Ovary (tissue), 9 donors: Measurements from ENCODE around the gene NUDCD3. TPM values are rescaled to one million over a fixed set of nuclear protein-coding genes. Genes with fewer than 3 reads are reported as not detected.

Experiments used
- DNase-seq, 5 donors: peaks; one replicate each; pipeline ENCODE4 v3.0.0-alpha.2; 2019 to 2020
- H3K27ac ChIP-seq, 2 donors: fragments of 200-600 bp; one replicate each; pipeline versions ENCODE4 v1.5.1 to v1.8.0; 2019 to 2022
- H3K27me3 ChIP-seq: fragments of 200-600 bp; one replicate; pipeline ENCODE4 v1.8.0; 2022
- H3K36me3 ChIP-seq: fragments of 200-600 bp; sonication (generic); one replicate; pipeline ENCODE4 v1.5.1; 2019
- H3K4me1 ChIP-seq: one replicate; pipeline ENCODE4 v1.8.1; 2013; ENCODE audit warnings: mild to moderate bottlenecking, moderate library complexity; ENCODE audit not compliant: insufficient read depth
- H3K4me3 ChIP-seq: fragments of 200-600 bp; sonication (generic); one replicate; pipeline ENCODE4 v1.5.1; 2017
- H3K9me3 ChIP-seq, 2 donors: fragments of 200-600 bp in 1 of 2; sonication (generic) in 1 of 2; one replicate each; pipeline versions ENCODE4 v1.5.1 to v1.8.1; 2013 to 2019; ENCODE audit warnings: mild to moderate bottlenecking in 1 of 2, moderate library complexity in 1 of 2
- EP300 ChIP-seq: sonication (generic); formaldehyde crosslinking; IDR thresholded peaks from one replicate; pipeline ENCODE4 v1.6.1; 2017; ENCODE audit warnings: antibody characterized with exemption
- POLR2A ChIP-seq: fragments of 450-650 bp; IDR thresholded peaks from one replicate; pipeline ENCODE4 v1.6.1; 2017; ENCODE audit warnings: antibody characterized with exemption, mild to moderate bottlenecking, moderate library complexity
- WGBS, 3 donors: extraction: QIAGEN DNeasy Blood & Tissue Kit in 1 of 3; methylation state at CpG; one replicate each; pipeline versions ENCODE4 v1.1.5 to v1.1.7; 2013 to 2017; 5-methylcytosine and 5-hydroxymethylcytosine counted together
- intact Hi-C, 4 donors: fragments of 100-400 bp; cut with DNase I; formaldehyde crosslinking; loops; one replicate each; pipeline versions ENCODE4 v1.11.0 to v1.15.1; 2022 to 2023
- polyA plus RNA-seq, 2 donors: library from polyadenylated mRNA; stranded (reverse); fragments of 200-250 nt in 1 of 2; fragments of 350-450 nt in 1 of 2; fragmentation: Illumina TruSeq in 1 of 2; extraction: RNeasy Lipid Tissue Mini Kit (QIAGEN cat#74804) in 1 of 2; gene quantifications; one replicate each; pipeline ENCODE4 v1.2.3, GENCODE V29; 2013 to 2014
- total RNA-seq, 7 donors: library from RNA; depleted of rRNA in 2 of 7; stranded (reverse); fragments of >200 nt in 2 of 7; fragmentation: NEBNext Ultra II Directional in 3 of 7; extraction: Animal tissue kit (Norgen Biotek cat#: 25700) in 3 of 7; gene quantifications; one replicate each; pipeline versions ENCODE4 v1.1.0 to v1.2.4, GENCODE V29; 2016 to 2023
- TF ChIP-seq, protein P1 (sequence below), 3 donors: fragments of 450-650 bp in 2 of 3; fragments of 200-600 bp in 1 of 3; IDR thresholded peaks; one replicate each; pipeline versions ENCODE4 v1.5.1 to v1.8.0; 2016 to 2022; ENCODE audit warnings: antibody characterized with exemption in 3 of 3, mild to moderate bottlenecking in 1 of 3
- donor health status: DM: no; HTN: no; CAD: no; lungs with moderate emphysema.
- donor health status: DM: no; HTN: no; CAD: no.
- donor health status: Bipolar disorder and iron deficiency.
- donor health status: DM: yes; HTN: yes; CAD: no.
- donor health status: DM: no; HTN: no; CAD: no.
- donor health status: DM: yes; HTN: yes; CAD: no.

Gene NUDCD3
- total and polyA plus RNA-seq, 9 donors: 32.1 to 117 (median 102) TPM

DNA sequence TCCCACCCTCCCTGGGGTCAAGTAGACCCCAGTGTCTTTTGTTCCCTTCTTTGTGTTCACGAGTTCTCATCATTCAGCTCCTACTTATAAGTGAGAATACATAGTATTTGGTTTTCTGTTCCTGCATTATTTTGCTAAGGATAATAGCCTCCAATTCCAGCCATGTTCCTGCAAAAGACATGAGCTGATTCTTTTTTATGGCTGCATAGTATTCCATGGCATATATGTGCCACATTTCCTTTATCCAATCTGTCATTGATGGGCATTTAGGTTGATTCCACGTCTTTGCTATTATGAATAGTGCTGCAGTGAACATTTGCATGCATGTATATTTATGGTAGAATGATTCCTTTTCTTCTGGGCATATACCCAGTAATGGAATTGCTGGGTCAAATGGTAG, 136.8 kb downstream of the NUDCD3 start:
- Histone ChIP-seq H3K27ac (no peak overlapping the region), H3K4me1 (no peaks in the 10 kb centered on the region), H3K4me3 (no peak overlapping the region), H3K9me3 (no peaks in the 10 kb centered on the region), H3K27me3 (no peaks in the 10 kb centered on the region), H3K36me3 (no peaks in the 10 kb centered on the region)
- DNase-seq: no peak
- no peak for TF ChIP-seq POLR2A
- TF ChIP-seq, protein P1, sequence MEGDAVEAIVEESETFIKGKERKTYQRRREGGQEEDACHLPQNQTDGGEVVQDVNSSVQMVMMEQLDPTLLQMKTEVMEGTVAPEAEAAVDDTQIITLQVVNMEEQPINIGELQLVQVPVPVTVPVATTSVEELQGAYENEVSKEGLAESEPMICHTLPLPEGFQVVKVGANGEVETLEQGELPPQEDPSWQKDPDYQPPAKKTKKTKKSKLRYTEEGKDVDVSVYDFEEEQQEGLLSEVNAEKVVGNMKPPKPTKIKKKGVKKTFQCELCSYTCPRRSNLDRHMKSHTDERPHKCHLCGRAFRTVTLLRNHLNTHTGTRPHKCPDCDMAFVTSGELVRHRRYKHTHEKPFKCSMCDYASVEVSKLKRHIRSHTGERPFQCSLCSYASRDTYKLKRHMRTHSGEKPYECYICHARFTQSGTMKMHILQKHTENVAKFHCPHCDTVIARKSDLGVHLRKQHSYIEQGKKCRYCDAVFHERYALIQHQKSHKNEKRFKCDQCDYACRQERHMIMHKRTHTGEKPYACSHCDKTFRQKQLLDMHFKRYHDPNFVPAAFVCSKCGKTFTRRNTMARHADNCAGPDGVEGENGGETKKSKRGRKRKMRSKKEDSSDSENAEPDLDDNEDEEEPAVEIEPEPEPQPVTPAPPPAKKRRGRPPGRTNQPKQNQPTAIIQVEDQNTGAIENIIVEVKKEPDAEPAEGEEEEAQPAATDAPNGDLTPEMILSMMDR (IDR thresholded peaks at IDR 0.05): no peak
- intact Hi-C loops: no loop called here
- 55 to 68% (median 61%) methylated on average over 2 of the region's 2 CpGs for WGBS, 3 donors

DNA sequence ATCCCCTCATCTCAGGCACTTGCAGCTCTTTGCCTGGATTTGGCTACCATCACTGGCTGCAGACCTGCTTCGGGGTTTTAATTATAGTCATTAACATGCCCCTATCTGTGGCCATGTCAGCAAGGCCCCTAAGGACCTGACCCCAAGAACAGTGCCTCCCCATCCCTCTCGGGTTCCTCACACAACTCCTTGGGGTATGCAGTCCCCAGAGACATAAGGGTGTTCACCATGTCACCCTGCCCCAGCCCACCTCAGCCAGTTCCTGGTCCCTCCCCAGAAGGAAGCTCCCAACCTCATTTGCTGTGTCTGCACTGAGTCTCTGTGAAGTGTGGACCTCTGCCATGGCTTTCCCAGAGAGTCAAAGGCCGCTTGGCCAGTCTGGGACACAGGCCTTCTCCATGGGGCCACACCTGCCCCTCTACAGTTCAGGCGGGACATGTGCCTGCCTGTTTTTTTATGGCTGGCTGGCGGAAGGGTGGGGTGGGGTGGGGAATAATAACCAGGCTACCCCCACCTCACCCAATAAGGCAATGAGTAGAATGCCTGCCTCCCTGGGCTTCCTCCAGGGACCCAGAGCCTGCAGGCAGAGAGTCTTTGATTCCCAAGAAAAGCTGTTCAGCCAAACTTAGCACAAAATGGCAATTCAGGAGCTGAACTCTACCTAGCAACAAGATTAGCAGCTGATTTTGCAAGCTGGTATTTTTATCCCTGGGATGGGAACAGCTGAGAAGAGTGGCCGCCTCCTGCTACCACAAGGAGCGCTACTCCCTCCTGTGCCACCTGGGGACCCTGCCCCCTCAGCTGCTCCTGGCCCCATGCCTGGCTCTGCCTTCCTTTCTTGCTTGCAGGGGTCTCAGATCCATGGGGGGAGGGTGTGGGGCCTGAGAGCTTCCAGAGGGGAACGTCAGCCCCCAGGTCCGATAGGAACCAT, 141.3 kb downstream of the NUDCD3 start:
- Histone ChIP-seq H3K4me3 (no peak overlapping the region), H3K4me1 (no peaks in the 10 kb centered on the region), H3K36me3 (no peaks in the 10 kb centered on the region), H3K27me3 (no peaks in the 10 kb centered on the region), H3K9me3 (no peaks in the 10 kb centered on the region), H3K27ac (no peak overlapping the region)
- 71 to 80% (median 80%) methylated on average over 9 of the region's 9 CpGs for WGBS, 3 donors
- intact Hi-C loops: no loop called here
- no peak for DNase-seq
- TF ChIP-seq POLR2A (no peak), EP300 (no peak)
- TF ChIP-seq, protein P1 (IDR thresholded peaks at IDR 0.05): no peak

DNA sequence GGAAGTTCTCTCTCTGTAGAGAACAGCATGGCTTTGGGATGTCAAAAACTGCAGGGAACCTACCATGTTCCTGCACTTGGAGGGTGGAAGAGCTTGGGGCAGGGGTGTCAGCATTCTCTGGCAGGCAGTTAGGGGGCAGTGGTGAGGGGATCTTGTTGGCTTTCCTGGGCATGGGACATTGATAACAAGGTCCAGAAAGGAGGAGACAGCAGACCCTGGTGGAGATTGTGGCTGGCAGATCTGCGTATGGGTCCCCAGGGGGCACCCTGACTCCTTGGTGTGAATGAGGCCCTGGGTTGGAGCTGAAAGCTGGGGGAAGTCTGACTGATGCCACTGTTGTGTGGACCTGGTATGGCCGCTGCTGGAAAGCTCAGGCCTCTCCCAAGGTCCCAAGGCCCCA, 142.2 kb downstream of the NUDCD3 start:
- Histone ChIP-seq H3K27ac (no peak overlapping the region), H3K4me1 (no peaks in the 10 kb centered on the region), H3K9me3 (no peaks in the 10 kb centered on the region), H3K36me3 (no peaks in the 10 kb centered on the region), H3K27me3 (no peaks in the 10 kb centered on the region), H3K4me3 (no peak overlapping the region)
- WGBS, 3 donors: 83 to 92% (median 85%) methylated on average over 2 of the region's 2 CpGs
- TF ChIP-seq, protein P1 (IDR thresholded peaks at IDR 0.05): no peak
- TF ChIP-seq POLR2A (no peak), EP300 (no peak)
- intact Hi-C loops: no loop called here
- DNase-seq: no peak

DNA sequence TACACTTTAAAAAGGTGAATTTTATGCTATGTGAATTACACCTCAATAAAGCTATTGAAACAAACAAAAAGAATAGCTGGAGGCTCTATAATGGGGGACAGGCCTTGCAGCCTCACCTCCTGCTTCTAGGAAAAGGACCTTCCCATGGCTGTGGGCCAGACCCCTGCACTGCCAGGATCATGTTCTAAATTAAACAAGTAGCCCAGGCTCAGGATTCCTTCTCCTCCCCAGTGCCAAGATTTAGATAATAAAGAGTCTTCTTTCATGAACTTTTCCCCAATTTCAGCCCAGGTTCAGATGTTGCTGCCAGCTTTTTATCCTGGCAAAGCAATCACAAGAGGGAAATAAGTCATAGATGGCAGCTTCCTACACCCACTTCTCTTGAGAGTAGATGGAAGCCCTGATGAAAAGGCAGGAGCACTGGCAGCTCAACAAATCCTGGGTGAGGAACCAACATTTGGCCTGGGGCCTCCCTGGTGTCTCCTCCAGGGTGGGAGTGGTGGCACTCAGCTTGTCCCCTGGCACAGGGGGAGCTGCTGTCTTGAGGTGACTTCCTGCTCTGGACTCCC, 142.8 kb downstream of the NUDCD3 start:
- DNase-seq: no peak
- no peaks in the 10 kb centered on the region for H3K36me3 ChIP-seq
- no peaks in the 10 kb centered on the region for H3K4me1 ChIP-seq
- no peak overlapping the region for H3K4me3 ChIP-seq
- H3K9me3 ChIP-seq: no peaks in the 10 kb centered on the region
- H3K27ac ChIP-seq: no peak overlapping the region
- no peaks in the 10 kb centered on the region for H3K27me3 ChIP-seq
- no peak for TF ChIP-seq EP300
- TF ChIP-seq, protein P1 (IDR thresholded peaks at IDR 0.05): no peak
- no peak for TF ChIP-seq POLR2A
- intact Hi-C loops: no loop called here
